ENCODE results near the gene GTPBP10. TPM values are rescaled to one million over a fixed set of nuclear protein-coding genes. Genes with fewer than 3 reads are reported as not detected.

The GTPBP10 gene
- total RNA-seq, 2 donors from 2014 or later, result 7.4 to 16.2 TPM

GRCh38 chr7:90383422-90383821 lies 36.9 kb downstream of the GTPBP10 start:
- Histone ChIP-seq H3K27me3 (replicated peaks; ENCODE audit: insufficient read depth) (no peaks in the 10 kb centered on the region), H3K36me3 (peaks cover 38% of the 10 kb centered on the region), H3K4me1 (ENCODE audit: control insufficient read depth in 1 of 2, low read depth in 2 of 2) (no peaks in the 10 kb centered on the region), H3K4me3 (no peak overlapping the region), H3K9me3 (no peaks in the 10 kb centered on the region), H3K27ac (no peak overlapping the region)
- ATAC-seq (ENCODE audit: insufficient number of reproducible peaks, low FRiP score, low read depth), result no peak
- no peak for DNase-seq (ENCODE audit: low spot score)
- no peak for TF ChIP-seq CTCF (IDR thresholded peaks at IDR 0.05)

- Histone ChIP-seq H3K27me3 (replicated peaks; ENCODE audit: insufficient read depth) (no peaks in the 10 kb centered on the region), H3K4me1 (ENCODE audit: control insufficient read depth in 1 of 2, low read depth in 2 of 2) (no peaks in the 10 kb centered on the region), H3K9me3 (no peaks in the 10 kb centered on the region), H3K27ac (no peak overlapping the region), H3K4me3 (no peak overlapping the region), H3K36me3 (peaks cover 35% of the 10 kb centered on the region)
- ATAC-seq (ENCODE audit: insufficient number of reproducible peaks, low FRiP score, low read depth), result no peak
- no peak for TF ChIP-seq CTCF (IDR thresholded peaks at IDR 0.05)
- no peak for DNase-seq (ENCODE audit: low spot score)
These were observed 37.3 kb downstream of the GTPBP10 start for GRCh38 chr7:90383861-90384260.

- no peak for TF ChIP-seq CTCF (IDR thresholded peaks at IDR 0.05)
- ATAC-seq (ENCODE audit: insufficient number of reproducible peaks, low FRiP score, low read depth) (no peak), DNase-seq (ENCODE audit: low spot score) (no peak)
- H3K27ac ChIP-seq, result no peak overlapping the region
- H3K27me3 ChIP-seq (replicated peaks; ENCODE audit: insufficient read depth), result no peaks in the 10 kb centered on the region
- no peaks in the 10 kb centered on the region for H3K9me3 ChIP-seq
- no peak overlapping the region for H3K4me3 ChIP-seq
- no peaks in the 10 kb centered on the region for H3K4me1 ChIP-seq (ENCODE audit: control insufficient read depth in 1 of 2, low read depth in 2 of 2)
- peaks cover 29% of the 10 kb centered on the region for H3K36me3 ChIP-seq
These were observed 37.9 kb downstream of the GTPBP10 start for GRCh38 chr7:90384433-90384832.

- no peaks in the 10 kb centered on the region for H3K9me3 ChIP-seq
- TF ChIP-seq CTCF (IDR thresholded peaks at IDR 0.05), result no peak
- ATAC-seq (ENCODE audit: insufficient number of reproducible peaks, low FRiP score, low read depth) (no peak), DNase-seq (ENCODE audit: low spot score) (no peak)
- H3K27me3 ChIP-seq (replicated peaks; ENCODE audit: insufficient read depth), result no peaks in the 10 kb centered on the region
- H3K36me3 ChIP-seq, result peaks cover 19% of the 10 kb centered on the region
- no peaks in the 10 kb centered on the region for H3K4me1 ChIP-seq (ENCODE audit: control insufficient read depth in 1 of 2, low read depth in 2 of 2)
- no peak overlapping the region for H3K4me3 ChIP-seq
- no peak overlapping the region for H3K27ac ChIP-seq
These were observed 41.1 kb downstream of the GTPBP10 start for GRCh38 chr7:90387470-90388240.

- Histone ChIP-seq H3K36me3 (no peaks in the 10 kb centered on the region), H3K27me3 (replicated peaks; ENCODE audit: insufficient read depth) (no peaks in the 10 kb centered on the region), H3K4me3 (no peak overlapping the region), H3K9me3 (no peaks in the 10 kb centered on the region), H3K27ac (no peak overlapping the region), H3K4me1 (ENCODE audit: control insufficient read depth in 1 of 2, low read depth in 2 of 2) (no peaks in the 10 kb centered on the region)
- DNase-seq (ENCODE audit: low spot score) (no peak), ATAC-seq (ENCODE audit: insufficient number of reproducible peaks, low FRiP score, low read depth) (no peak)
- no peak for TF ChIP-seq CTCF (IDR thresholded peaks at IDR 0.05)
These were observed 44.4 kb downstream of the GTPBP10 start for GRCh38 chr7:90390926-90391325.
